ENCODE data around the gene RNF8. TPM values are rescaled to one million over a fixed set of nuclear protein-coding genes. Genes with fewer than 3 reads are reported as not detected.
A peak's percentile ranks its signal among the peaks of the same experiment; 100 is the strongest.

The RNF8 gene
- total and polyA plus RNA-seq, 9 of the 15 experiments (the other 6 are each of a cell fraction or from before 2014, with no cell fraction given), result 10.6 to 47.0 (median 37.5) TPM

GRCh38 chr6:37314487-37315156 lies 39.2 kb upstream of the RNF8 start (continued):
- TF ChIP-seq, protein P1, sequence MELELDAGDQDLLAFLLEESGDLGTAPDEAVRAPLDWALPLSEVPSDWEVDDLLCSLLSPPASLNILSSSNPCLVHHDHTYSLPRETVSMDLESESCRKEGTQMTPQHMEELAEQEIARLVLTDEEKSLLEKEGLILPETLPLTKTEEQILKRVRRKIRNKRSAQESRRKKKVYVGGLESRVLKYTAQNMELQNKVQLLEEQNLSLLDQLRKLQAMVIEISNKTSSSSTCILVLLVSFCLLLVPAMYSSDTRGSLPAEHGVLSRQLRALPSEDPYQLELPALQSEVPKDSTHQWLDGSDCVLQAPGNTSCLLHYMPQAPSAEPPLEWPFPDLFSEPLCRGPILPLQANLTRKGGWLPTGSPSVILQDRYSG (tag; conservative IDR thresholded peaks at IDR 0.05; ENCODE audit: low read depth), result 0 out of 2 replicates have a peak, but pooled peaks have one; percentile 66
- no peak for TF ChIP-seq PRPF4 (IDR thresholded peaks at IDR 0.05; ENCODE audit: insufficient read depth, low read depth, low read length, poor library complexity, severe bottlenecking)
- TF ChIP-seq, protein P2, sequence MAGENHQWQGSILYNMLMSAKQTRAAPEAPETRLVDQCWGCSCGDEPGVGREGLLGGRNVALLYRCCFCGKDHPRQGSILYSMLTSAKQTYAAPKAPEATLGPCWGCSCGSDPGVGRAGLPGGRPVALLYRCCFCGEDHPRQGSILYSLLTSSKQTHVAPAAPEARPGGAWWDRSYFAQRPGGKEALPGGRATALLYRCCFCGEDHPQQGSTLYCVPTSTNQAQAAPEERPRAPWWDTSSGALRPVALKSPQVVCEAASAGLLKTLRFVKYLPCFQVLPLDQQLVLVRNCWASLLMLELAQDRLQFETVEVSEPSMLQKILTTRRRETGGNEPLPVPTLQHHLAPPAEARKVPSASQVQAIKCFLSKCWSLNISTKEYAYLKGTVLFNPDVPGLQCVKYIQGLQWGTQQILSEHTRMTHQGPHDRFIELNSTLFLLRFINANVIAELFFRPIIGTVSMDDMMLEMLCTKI (IDR thresholded peaks at IDR 0.05; ENCODE audit: partially characterized antibody), result no peak
- peak; percentile 94 for TF ChIP-seq NEUROD1 (IDR thresholded peaks at IDR 0.05; ENCODE audit: borderline replicate concordance, low read depth, low read length, partially characterized antibody)
- TF ChIP-seq BACH1 (tag; IDR thresholded peaks at IDR 0.05), result peak; percentile 80
- TF ChIP-seq ZNF766 (CRISPR knock-in tag; conservative IDR thresholded peaks at IDR 0.05), result peak; percentile 95
- peak; percentile 94 for TF ChIP-seq ETV5 (CRISPR knock-in tag; IDR thresholded peaks at IDR 0.05; ENCODE audit: low read depth)
- peak; percentile 60 for TF ChIP-seq HCFC1 (IDR thresholded peaks at IDR 0.05; ENCODE audit: low read depth, low read length)
- TF ChIP-seq FOXA3 (CRISPR knock-in tag; conservative IDR thresholded peaks at IDR 0.05 in 1 of 2, IDR thresholded peaks at IDR 0.05 in 1 of 2), result peak in 1 of 2 experiments; percentile 81; a peak in 2 of 4 replicates
- no peak for TF ChIP-seq SNAPC5 (CRISPR knock-in tag; IDR thresholded peaks at IDR 0.05)
- no peak for TF ChIP-seq ZNF507 (tag; conservative IDR thresholded peaks at IDR 0.05)
- no peak for TF ChIP-seq ZC3H4 (CRISPR knock-in tag; IDR thresholded peaks at IDR 0.05; ENCODE audit: borderline replicate concordance)
- TF ChIP-seq HBP1 (CRISPR knock-in tag; IDR thresholded peaks at IDR 0.05), result peak; percentile 76; the same call in 1 of the 2 replicates
- TF ChIP-seq SP2 (IDR thresholded peaks at IDR 0.05; ENCODE audit: extremely low read depth, low read depth, low read length, poor library complexity, severe bottlenecking), result no peak
- TF ChIP-seq FUS (optimal IDR thresholded peaks at IDR 0.05; ENCODE audit: low read depth, low read length), result no peak
- TF ChIP-seq ZNF780A (CRISPR knock-in tag; IDR thresholded peaks at IDR 0.05), result no peak
- peak; percentile 96 for TF ChIP-seq NFATC3 (IDR thresholded peaks at IDR 0.05)
- TF ChIP-seq SOX6 (IDR thresholded peaks at IDR 0.05), result peak; percentile 97
- no peak for TF ChIP-seq ZNF785 (CRISPR knock-in tag; IDR thresholded peaks at IDR 0.05)
- no peak for TF ChIP-seq SPI1 (IDR thresholded peaks at IDR 0.05; ENCODE audit: borderline replicate concordance, low read depth, low read length)
- no peak for TF ChIP-seq CBFB (CRISPR knock-in tag; IDR thresholded peaks at IDR 0.05)
- TF ChIP-seq SNIP1 (IDR thresholded peaks at IDR 0.05; ENCODE audit: low read depth), result no peak
- no peak for TF ChIP-seq CHD1 (IDR thresholded peaks at IDR 0.05; ENCODE audit: low read length)
- no peak for TF ChIP-seq MCM5 (IDR thresholded peaks at IDR 0.05; ENCODE audit: low read depth)
- peak; percentile 99 for TF ChIP-seq EP300 (IDR thresholded peaks at IDR 0.05; ENCODE audit: low read length)
- no peak for TF ChIP-seq BRCA1 (IDR thresholded peaks at IDR 0.05)
- no peak for TF ChIP-seq BRCA1 (CRISPR knock-in tag; IDR thresholded peaks at IDR 0.05)
- peak; percentile 96 for TF ChIP-seq HLTF (IDR thresholded peaks at IDR 0.05)
